ENCODE measurements around the gene TXNRD3.

Gene TXNRD3

GRCh38 chr3:126672340-126672739 lies 17.4 kb upstream of the TXNRD3 start:
- H3K9me3 ChIP-seq (ENCODE audit: insufficient read depth, low read length): peaks cover 4% of the 10 kb centered on the region
- no peaks in the 10 kb centered on the region for H3K36me3 ChIP-seq (ENCODE audit: insufficient read depth, insufficient read length, low read length)
- peaks cover 7% of the 10 kb centered on the region for H3K27me3 ChIP-seq (ENCODE audit: insufficient read depth, insufficient read length)
- no peak overlapping the region for H3K9ac ChIP-seq (ENCODE audit: insufficient read length, low read depth)
- H3K4me1 ChIP-seq (ENCODE audit: insufficient read depth, insufficient read length): no peaks in the 10 kb centered on the region
- DNase-seq (ENCODE audit: low read depth, low spot score): no peak
- H3K4me3 ChIP-seq (ENCODE audit: insufficient read length, low read depth): no peak overlapping the region
- TF ChIP-seq SUZ12 (IDR thresholded peaks at IDR 0.05; ENCODE audit: extremely low read depth, insufficient read depth, insufficient read length) (no peak), YY1 (IDR thresholded peaks at IDR 0.05; ENCODE audit: insufficient read depth, insufficient read length) (no peak), ZNF274 (IDR thresholded peaks at IDR 0.05; ENCODE audit: low read depth, low read length) (no peak)

GRCh38 chr3:126671521-126671920 lies 16.6 kb upstream of the TXNRD3 start:
- no peak overlapping the region for H3K9ac ChIP-seq (ENCODE audit: insufficient read length, low read depth)
- H3K4me1 ChIP-seq (ENCODE audit: insufficient read depth, insufficient read length): no peaks in the 10 kb centered on the region

DNA sequence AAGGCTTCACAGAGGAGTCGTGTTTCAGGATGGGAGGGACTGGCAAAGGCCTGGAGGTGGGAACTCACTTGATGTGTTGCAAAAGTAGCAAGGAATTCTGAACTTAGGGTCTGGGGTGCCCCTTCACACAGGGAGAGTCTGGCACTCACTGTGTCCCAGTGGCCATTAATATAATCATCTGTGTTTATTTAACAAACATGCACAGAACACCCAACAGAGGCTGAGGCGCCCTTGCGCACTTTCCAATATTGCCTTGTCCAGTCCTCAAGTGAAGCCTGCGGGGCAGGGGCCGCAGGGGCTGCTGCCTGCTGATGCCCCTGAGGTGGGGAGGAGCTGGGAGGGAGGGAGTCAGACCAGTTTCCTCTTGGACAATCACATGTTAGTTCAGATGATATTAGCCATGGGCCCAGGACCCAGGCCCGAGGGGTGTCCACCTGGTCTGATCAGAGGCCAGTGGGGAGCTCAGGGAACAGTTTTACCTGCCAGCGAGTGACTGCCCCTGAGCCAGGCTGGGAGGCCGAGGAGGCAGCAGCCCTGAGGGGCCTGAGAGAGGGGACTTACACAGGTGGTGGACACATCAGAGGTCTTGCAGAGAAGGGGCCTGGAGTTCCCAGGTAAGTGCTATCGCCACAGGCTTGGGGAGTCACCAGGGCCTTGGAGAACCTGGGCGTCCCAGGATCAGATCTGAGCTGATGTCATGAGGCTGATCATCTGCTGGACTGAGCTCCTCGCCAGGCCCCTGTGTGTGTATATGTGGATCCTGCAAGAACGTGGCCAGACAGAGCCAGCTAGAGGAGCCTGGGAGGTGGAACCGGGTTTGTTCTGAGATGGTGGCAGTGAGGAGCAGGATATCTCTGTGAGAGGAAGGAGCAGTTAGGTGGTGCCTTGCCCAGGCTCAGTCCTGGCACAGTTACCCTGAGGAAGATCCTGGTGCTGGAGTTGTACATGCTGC lies 13.8 kb upstream of the TXNRD3 start:
- DNase-seq (ENCODE audit: low read depth, low spot score): no peak
- TF ChIP-seq SUZ12 (IDR thresholded peaks at IDR 0.05; ENCODE audit: extremely low read depth, insufficient read depth, insufficient read length): no peak
- Histone ChIP-seq H3K27me3 (ENCODE audit: insufficient read depth, insufficient read length) (no peaks in the 10 kb centered on the region), H3K9ac (ENCODE audit: insufficient read length, low read depth) (no peak overlapping the region), H3K4me3 (ENCODE audit: insufficient read length, low read depth) (no peak overlapping the region), H3K36me3 (ENCODE audit: insufficient read depth, insufficient read length, low read length) (no peaks in the 10 kb centered on the region), H3K4me1 (ENCODE audit: insufficient read depth, insufficient read length) (peaks cover 2% of the 10 kb centered on the region), H3K9me3 (ENCODE audit: insufficient read depth, low read length) (no peaks in the 10 kb centered on the region; the same call in 1 of the 2 replicates)

More at GRCh38 chr3:126671521-126671920, 16.6 kb upstream of the TXNRD3 start:
- Histone ChIP-seq H3K27me3 (ENCODE audit: insufficient read depth, insufficient read length) (no peaks in the 10 kb centered on the region), H3K9me3 (ENCODE audit: insufficient read depth, low read length) (peaks cover 4% of the 10 kb centered on the region), H3K36me3 (ENCODE audit: insufficient read depth, insufficient read length, low read length) (no peaks in the 10 kb centered on the region), H3K4me3 (ENCODE audit: insufficient read length, low read depth) (no peak overlapping the region)
- TF ChIP-seq ZNF274 (IDR thresholded peaks at IDR 0.05; ENCODE audit: low read depth, low read length): no peak
- no peak for TF ChIP-seq YY1 (IDR thresholded peaks at IDR 0.05; ENCODE audit: insufficient read depth, insufficient read length)
- no peak for TF ChIP-seq SUZ12 (IDR thresholded peaks at IDR 0.05; ENCODE audit: extremely low read depth, insufficient read depth, insufficient read length)
- DNase-seq (ENCODE audit: low read depth, low spot score): no peak

DNA sequence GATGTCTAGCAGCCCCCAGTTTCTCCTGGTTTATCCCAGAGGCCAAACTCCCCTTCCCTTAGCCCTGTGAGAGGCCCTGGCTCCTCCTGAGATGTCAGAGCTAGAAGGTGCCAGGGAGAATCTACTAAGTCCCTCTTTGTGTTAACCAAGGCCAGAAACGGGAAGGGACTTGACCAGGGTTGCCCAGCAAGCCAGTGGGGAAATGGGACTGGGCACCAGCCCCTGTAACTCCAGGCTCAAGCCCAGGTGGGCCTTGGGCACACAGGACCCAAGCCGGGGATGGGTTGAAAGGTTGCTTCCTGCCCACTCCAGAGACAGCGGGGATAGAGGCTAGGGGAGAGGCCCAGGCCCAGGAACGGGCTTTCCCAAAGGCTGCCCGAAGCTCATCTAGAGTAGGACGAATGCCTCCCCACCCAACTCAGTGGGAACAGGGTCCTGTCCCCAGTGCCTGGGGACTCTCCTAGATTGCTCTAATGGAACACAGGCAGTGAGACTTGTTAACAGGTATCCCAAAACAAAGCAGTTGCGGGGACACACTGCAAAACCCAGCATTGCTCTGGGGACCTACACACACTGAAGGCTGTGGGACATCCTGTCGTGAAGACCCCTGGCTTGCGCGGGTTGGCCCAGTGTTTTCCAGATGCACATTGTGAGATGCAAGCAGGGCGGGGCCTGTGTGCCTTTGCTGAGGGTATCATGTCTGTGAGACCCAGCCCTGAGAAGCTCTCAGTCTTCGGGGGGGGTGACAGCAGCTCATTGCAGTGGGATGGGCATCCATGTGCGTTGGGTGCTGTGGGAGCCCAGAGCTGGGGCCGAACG lies 12.9 kb upstream of the TXNRD3 start:
- H3K27me3 ChIP-seq (ENCODE audit: insufficient read depth, insufficient read length): no peaks in the 10 kb centered on the region
- TF ChIP-seq YY1 (IDR thresholded peaks at IDR 0.05; ENCODE audit: insufficient read depth, insufficient read length) (no peak), SUZ12 (IDR thresholded peaks at IDR 0.05; ENCODE audit: extremely low read depth, insufficient read depth, insufficient read length) (no peak), ZNF274 (IDR thresholded peaks at IDR 0.05; ENCODE audit: low read depth, low read length) (no peak)
- H3K9me3 ChIP-seq (ENCODE audit: insufficient read depth, low read length): no peaks in the 10 kb centered on the region
- no peak overlapping the region for H3K9ac ChIP-seq (ENCODE audit: insufficient read length, low read depth)
- no peaks in the 10 kb centered on the region for H3K36me3 ChIP-seq (ENCODE audit: insufficient read depth, insufficient read length, low read length)
- no peak for DNase-seq (ENCODE audit: low read depth, low spot score)
- peaks cover 9% of the 10 kb centered on the region for H3K4me1 ChIP-seq (ENCODE audit: insufficient read depth, insufficient read length)
- H3K4me3 ChIP-seq (ENCODE audit: insufficient read length, low read depth): no peak overlapping the region

- Histone ChIP-seq H3K9ac (ENCODE audit: insufficient read length, low read depth) (no peak overlapping the region), H3K9me3 (ENCODE audit: insufficient read depth, low read length) (no peaks in the 10 kb centered on the region), H3K4me1 (ENCODE audit: insufficient read depth, insufficient read length) (peaks cover 16% of the 10 kb centered on the region), H3K36me3 (ENCODE audit: insufficient read depth, insufficient read length, low read length) (no peaks in the 10 kb centered on the region), H3K27me3 (ENCODE audit: insufficient read depth, insufficient read length) (no peaks in the 10 kb centered on the region), H3K4me3 (ENCODE audit: insufficient read length, low read depth) (no peak overlapping the region)
- no peak for TF ChIP-seq YY1 (IDR thresholded peaks at IDR 0.05; ENCODE audit: insufficient read depth, insufficient read length)
- no peak for TF ChIP-seq SUZ12 (IDR thresholded peaks at IDR 0.05; ENCODE audit: extremely low read depth, insufficient read depth, insufficient read length)
- TF ChIP-seq ZNF274 (IDR thresholded peaks at IDR 0.05; ENCODE audit: low read depth, low read length): no peak
- no peak for DNase-seq (ENCODE audit: low read depth, low spot score)
These were observed 12.0 kb upstream of the TXNRD3 start for GRCh38 chr3:126666658-126667528.

DNA sequence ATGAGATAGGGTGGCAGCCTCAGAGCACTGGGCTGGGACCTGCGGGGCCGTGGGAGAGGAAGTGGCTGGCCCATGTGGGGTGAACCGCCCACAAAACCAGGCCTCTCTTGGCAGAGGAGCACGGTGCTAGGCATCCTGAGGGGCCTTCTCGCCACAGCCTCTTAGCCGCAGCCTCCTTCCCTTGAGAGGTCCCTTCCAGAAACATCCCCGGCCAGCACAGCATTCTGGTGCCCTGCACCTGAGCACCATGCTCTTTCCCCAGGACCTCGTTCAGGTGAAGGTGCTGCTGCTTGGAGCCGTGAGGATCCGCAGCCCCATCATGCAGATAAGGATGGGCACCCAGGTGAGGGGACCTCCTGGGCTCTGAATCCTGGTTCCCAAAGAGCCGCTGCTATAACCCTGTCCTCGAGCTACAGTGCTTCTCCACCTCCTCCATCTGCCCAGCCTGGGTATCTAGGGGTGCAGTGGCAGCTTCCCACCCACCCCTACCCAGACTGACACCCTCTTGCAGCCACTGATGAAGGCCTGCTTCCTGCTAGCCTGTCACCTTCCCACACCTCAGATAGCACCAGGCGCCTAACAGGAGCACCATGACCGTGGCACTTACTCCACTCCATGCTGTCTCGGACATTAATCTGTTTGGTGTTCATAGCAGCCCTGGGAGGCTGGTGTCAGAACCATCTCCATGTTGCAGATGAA lies 11.2 kb upstream of the TXNRD3 start:
- TF ChIP-seq SUZ12 (IDR thresholded peaks at IDR 0.05; ENCODE audit: extremely low read depth, insufficient read depth, insufficient read length) (no peak), YY1 (IDR thresholded peaks at IDR 0.05; ENCODE audit: insufficient read depth, insufficient read length) (no peak), ZNF274 (IDR thresholded peaks at IDR 0.05; ENCODE audit: low read depth, low read length) (no peak)
- peaks cover 17% of the 10 kb centered on the region for H3K4me1 ChIP-seq (ENCODE audit: insufficient read depth, insufficient read length)
- H3K4me3 ChIP-seq (ENCODE audit: insufficient read length, low read depth): no peak overlapping the region
- H3K9ac ChIP-seq (ENCODE audit: insufficient read length, low read depth): no peak overlapping the region
- H3K36me3 ChIP-seq (ENCODE audit: insufficient read depth, insufficient read length, low read length): no peaks in the 10 kb centered on the region
- no peaks in the 10 kb centered on the region for H3K27me3 ChIP-seq (ENCODE audit: insufficient read depth, insufficient read length)
- H3K9me3 ChIP-seq (ENCODE audit: insufficient read depth, low read length): peaks cover 2% of the 10 kb centered on the region; the same call in 1 of the 2 replicates
- DNase-seq (ENCODE audit: low read depth, low spot score): no peak
